Tibial artery (tissue), 4 donors: ENCODE results near the gene RBPMS2.

Experiments used
- DNase-seq, 2 donors: peaks; one replicate each; pipeline ENCODE4 v3.0.0-alpha.2; 2019
- H3K27ac ChIP-seq, 2 donors: fragments of 200-600 bp; sonication (generic) in 1 of 2; 1 replicate in 1 of 2; 2 replicates in 1 of 2; pipeline ENCODE4 v1.5.1; 2018 to 2019; ENCODE audit warnings: mild to moderate bottlenecking in 1 of 2
- H3K27me3 ChIP-seq, 2 donors: fragments of 200-600 bp; sonication (generic) in 1 of 2; one replicate each; pipeline versions ENCODE4 v1.5.1 to v1.6.0; 2016 to 2019
- H3K36me3 ChIP-seq, 3 donors: fragments of 200-600 bp; sonication (generic) in 2 of 3; one replicate each; pipeline ENCODE4 v1.5.1; 2016 to 2019; ENCODE audit warnings: mild to moderate bottlenecking in 2 of 3
- H3K4me1 ChIP-seq, 4 donors: fragments of 200-600 bp; sonication (generic) in 2 of 4; 1 replicate in 3 of 4; 2 replicates in 1 of 4; pipeline ENCODE4 v1.5.1; 2016 to 2019
- H3K4me3 ChIP-seq, 2 donors: fragments of 200-600 bp; sonication (generic) in 1 of 2; 1 replicate in 1 of 2; 2 replicates in 1 of 2; pipeline ENCODE4 v1.5.1; 2018 to 2019; ENCODE audit warnings: mild to moderate bottlenecking in 2 of 2
- H3K9me3 ChIP-seq, 3 donors: fragments of 200-600 bp; sonication (generic) in 1 of 3; one replicate each; pipeline ENCODE4 v1.5.1; 2016 to 2019
- CTCF ChIP-seq, 2 experiments: fragments of 200-600 bp in 1 of 2; fragments of 450-650 bp in 1 of 2; IDR thresholded peaks; one replicate each; pipeline ENCODE4 v1.5.1; 2017 to 2019; ENCODE audit warnings: antibody characterized with exemption in 2 of 2, mild to moderate bottlenecking in 1 of 2, moderate library complexity in 1 of 2
- intact Hi-C: fragments of 100-400 bp; cut with DNase I; formaldehyde crosslinking; loops from one replicate; pipeline ENCODE4 v1.15.0; 2023; ENCODE audit warnings: low total_unique reads

RBPMS2 gene

DNA sequence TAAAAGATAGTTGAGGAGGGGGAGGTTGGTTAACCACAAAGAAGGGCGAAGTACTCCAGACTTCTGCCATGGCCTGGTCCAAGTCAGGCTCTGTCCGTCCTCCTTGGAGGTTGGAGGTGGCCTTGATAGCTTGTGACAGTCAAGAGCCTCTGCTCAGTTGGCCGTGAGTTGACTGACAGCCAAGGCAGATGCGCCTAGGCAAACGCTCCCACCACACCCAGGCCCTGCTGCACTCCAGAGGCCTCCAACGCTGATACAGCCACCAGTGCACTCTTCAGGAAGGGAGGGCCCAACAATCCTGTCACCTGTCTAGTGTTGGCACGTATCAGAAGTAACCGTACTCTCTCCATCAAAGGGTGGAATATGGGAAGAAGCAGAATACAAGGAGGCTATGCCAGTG lies 9.3 kb downstream of the RBPMS2 start:
- Histone ChIP-seq H3K4me1 (peaks cover 0 to 62% (median 7%) of the 10 kb centered on the region in 4 donors), H3K27ac (peak overlapping the region; percentile 31 to 88), H3K36me3 (no peaks in the 10 kb centered on the region), H3K27me3 (no peaks in the 10 kb centered on the region), H3K9me3 (no peaks in the 10 kb centered on the region), H3K4me3 (no peak overlapping the region)
- intact Hi-C loops, result no loop called here
- no peak for TF ChIP-seq CTCF (IDR thresholded peaks at IDR 0.05)
- DNase-seq, result no peak

- intact Hi-C loops, result no loop called here
- Histone ChIP-seq H3K36me3 (no peaks in the 10 kb centered on the region), H3K4me3 (no peak overlapping the region), H3K27me3 (no peaks in the 10 kb centered on the region), H3K4me1 (peaks cover 0 to 82% (median 6%) of the 10 kb centered on the region in 4 donors), H3K9me3 (no peaks in the 10 kb centered on the region), H3K27ac (peak overlapping the region; percentile 89 to 96)
- no peak for TF ChIP-seq CTCF (IDR thresholded peaks at IDR 0.05)
- no peak for DNase-seq
These were observed 11.5 kb downstream of the RBPMS2 start for GRCh38 chr15:64763874-64764273.

GRCh38 chr15:64763462-64763861 lies 11.9 kb downstream of the RBPMS2 start:
- H3K27me3 ChIP-seq, result no peaks in the 10 kb centered on the region
- no peak for TF ChIP-seq CTCF (IDR thresholded peaks at IDR 0.05)
- no peak overlapping the region for H3K4me3 ChIP-seq
- DNase-seq, result no peak
- intact Hi-C loops, result no loop called here
- H3K9me3 ChIP-seq, result no peaks in the 10 kb centered on the region
- peaks cover 0 to 84% (median 8%) of the 10 kb centered on the region in 4 donors for H3K4me1 ChIP-seq
- H3K27ac ChIP-seq, result peak overlapping the region; percentile 89 to 96
- no peaks in the 10 kb centered on the region for H3K36me3 ChIP-seq

DNA sequence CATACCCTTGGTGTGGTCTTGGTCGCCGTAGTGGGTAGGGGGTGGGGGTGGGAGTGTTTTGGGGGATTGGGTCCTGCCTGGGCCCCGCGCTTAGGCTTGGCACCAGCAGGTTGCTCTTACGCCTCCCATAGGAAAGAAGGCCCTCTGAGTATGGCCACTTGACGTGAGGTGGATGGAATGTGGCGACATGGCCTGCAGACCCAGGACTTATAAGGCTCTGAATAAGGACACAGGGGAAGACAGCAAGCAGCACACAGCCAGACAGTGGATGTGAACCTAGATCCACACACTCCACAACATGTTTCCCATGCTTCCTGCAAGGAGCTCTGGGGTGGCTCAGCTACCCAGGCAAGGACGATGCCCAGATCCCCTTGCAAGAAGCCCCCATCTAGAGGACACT lies 12.4 kb downstream of the RBPMS2 start:
- Histone ChIP-seq H3K4me1 (peaks cover 0 to 84% (median 10%) of the 10 kb centered on the region in 4 donors), H3K27ac (peak overlapping the region; percentile 89 to 96), H3K27me3 (no peaks in the 10 kb centered on the region), H3K9me3 (no peaks in the 10 kb centered on the region), H3K36me3 (no peaks in the 10 kb centered on the region), H3K4me3 (no peak overlapping the region)
- DNase-seq, result peak in 1 of 2 donors; percentile 81
- intact Hi-C loops, result no loop called here
- TF ChIP-seq CTCF (IDR thresholded peaks at IDR 0.05), result no peak

GRCh38 chr15:64762546-64762945 lies 12.8 kb downstream of the RBPMS2 start:
- no peaks in the 10 kb centered on the region for H3K9me3 ChIP-seq
- peaks cover 0 to 84% (median 10%) of the 10 kb centered on the region in 4 donors for H3K4me1 ChIP-seq
- intact Hi-C loops, result no loop called here
- no peaks in the 10 kb centered on the region for H3K27me3 ChIP-seq
- H3K4me3 ChIP-seq, result no peak overlapping the region
- no peaks in the 10 kb centered on the region for H3K36me3 ChIP-seq
- H3K27ac ChIP-seq, result peak overlapping the region; percentile 89 to 96
- no peak for DNase-seq
- no peak for TF ChIP-seq CTCF (IDR thresholded peaks at IDR 0.05)

DNA sequence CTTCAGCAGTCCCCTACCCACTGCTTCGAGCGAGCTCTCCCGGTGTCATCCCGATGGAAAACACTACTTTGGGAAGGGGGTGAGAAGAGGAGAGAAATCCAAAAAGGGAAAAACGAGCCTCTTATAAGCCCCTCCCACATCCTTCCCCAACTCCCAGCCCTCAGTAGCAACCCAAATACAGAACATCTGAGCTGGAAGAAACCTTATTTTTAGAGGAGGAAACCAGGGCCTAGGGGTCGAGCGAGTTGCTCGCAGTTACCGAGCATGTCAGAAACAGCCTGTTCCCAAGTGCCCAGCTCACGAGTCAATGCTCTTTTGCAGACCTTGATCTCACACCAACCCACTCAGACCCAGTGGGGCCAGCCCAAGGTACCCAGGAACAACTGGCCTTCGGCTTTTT lies 14.2 kb downstream of the RBPMS2 start:
- intact Hi-C loops, result no loop called here
- Histone ChIP-seq H3K27ac (peak overlapping the region; percentile 89 to 96), H3K36me3 (no peaks in the 10 kb centered on the region), H3K4me1 (peaks cover 0 to 84% (median 10%) of the 10 kb centered on the region in 4 donors), H3K27me3 (no peaks in the 10 kb centered on the region), H3K9me3 (no peaks in the 10 kb centered on the region), H3K4me3 (peak overlapping the region; percentile 16 to 33)
- no peak for TF ChIP-seq CTCF (IDR thresholded peaks at IDR 0.05)
- DNase-seq, result peak in 1 of 2 donors; percentile 89
